Transverse colon (tissue), 3 donors: Measurements from ENCODE around the gene LRRC4C.

Experiments used
- POLR2A ChIP-seq: fragments of 450-650 bp; IDR thresholded peaks from one replicate; pipeline ENCODE4 v1.6.1; 2016; ENCODE audit warnings: antibody characterized with exemption, mild to moderate bottlenecking, moderate library complexity
- POLR2AphosphoS5 ChIP-seq, 3 donors: sonication (generic); formaldehyde crosslinking; IDR thresholded peaks; one replicate each; pipeline ENCODE4 v1.6.1; 2016; ENCODE audit warnings: antibody characterized with exemption in 3 of 3

DNA sequence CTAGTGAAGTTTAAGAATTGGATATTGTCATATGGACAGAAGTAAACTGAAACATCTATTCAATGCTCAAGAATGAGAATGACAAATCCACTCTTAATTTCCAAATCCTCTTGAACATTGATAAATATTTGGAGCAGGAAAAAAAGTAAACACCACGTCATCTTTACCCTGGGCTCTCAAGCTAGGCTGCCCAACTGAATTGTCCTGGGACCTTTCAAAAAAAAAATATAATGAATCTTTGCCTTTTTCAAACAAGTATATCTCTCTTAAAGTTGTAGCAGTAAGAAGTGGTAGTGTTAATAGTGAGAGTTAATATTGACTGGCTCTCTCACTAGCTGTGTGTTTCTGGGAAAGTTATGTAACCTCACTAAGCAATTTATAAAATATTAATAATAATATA is 374.3 kb downstream of the LRRC4C start:
- TF ChIP-seq POLR2A (no peak), POLR2AphosphoS5 (IDR thresholded peaks at IDR 0.05) (no peak)
